HepG2 (cell line): ENCODE measurements around the gene PRXL2A. TPM values are rescaled to one million over a fixed set of nuclear protein-coding genes. Genes with fewer than 3 reads are reported as not detected.

ENCODE experiments used
- ATAC-seq: fragments of 200-7000 bp; cut with Tn5 transposase; 3 replicates; pipeline ENCODE4 v1.9.1; 2020; ENCODE audit warnings: mild to moderate bottlenecking, moderate library complexity
- BruUV-seq: library from RNA; stranded (reverse); fragments of 400-500 nt; replicated peaks from 2 replicates; lab custom pipeline; 2021; lab: Mats Ljungman, UMichigan
- CTCF ChIA-PET: fragments of 300-600 bp; formaldehyde crosslinking; extraction: SDS; loops from one replicate; lab custom pipeline; 2021; ENCODE audit warnings: low total read pairs, inconsistent platforms, low intra/inter-chr PET ratio; lab: Yijun Ruan, JAX
- POLR2A ChIA-PET: fragments of 350-600 bp; sonication (Branson Sonifier 250); formaldehyde crosslinking; loops from one replicate; lab custom pipeline; 2020; ENCODE audit warnings: antibody characterized with exemption, inconsistent platforms; lab: Yijun Ruan, JAX
- DNase-seq: peaks from one replicate; pipeline ENCODE4 v3.0.0-alpha.2; 2015; ENCODE audit warnings: low spot score
- FAIRE-seq: peaks from 3 replicates; lab custom pipeline; 2011; peaks lifted over from hg19 to GRCh38; lab: Jason Lieb, UNC
- H2AFZ ChIP-seq: one replicate; pipeline ENCODE4 v1.6.1; 2011; ENCODE audit warnings: low read length, inconsistent platforms
- H3K27ac ChIP-seq: fragments of 300-600 bp; 3 replicates; pipeline ENCODE4 v1.8.0; 2011; ENCODE audit warnings: mixed run types, mild to moderate bottlenecking, mixed read lengths, low read length, inconsistent platforms; ENCODE audit not compliant: insufficient read depth; ENCODE audit errors: extremely low read length
- H3K27me3 ChIP-seq, 2 experiments: fragments of 200-600 bp in 1 of 2; 2 replicates in 1 of 2; 3 replicates in 1 of 2; pipeline versions ENCODE4 v1.6.0 to v1.8.0; 2011; ENCODE audit warnings: low read length in 2 of 2, mild to moderate bottlenecking in 2 of 2, moderate library complexity in 2 of 2, inconsistent platforms in 1 of 2; ENCODE audit not compliant: insufficient read depth in 2 of 2, control insufficient read depth in 1 of 2
- H3K36me3 ChIP-seq, 2 experiments: fragments of 200-600 bp in 1 of 2; replicated peaks in 1 of 2; 2 replicates in 1 of 2; 3 replicates in 1 of 2; pipeline versions ENCODE4 v1.5.1 to v1.8.0; 2011; ENCODE audit warnings: low read length in 2 of 2, inconsistent platforms in 1 of 2; ENCODE audit not compliant: insufficient read depth in 2 of 2, control insufficient read depth in 1 of 2
- H3K4me1 ChIP-seq: 2 replicates; pipeline ENCODE4 v1.5.1; 2012; ENCODE audit warnings: low read length, inconsistent platforms; ENCODE audit not compliant: insufficient read depth
- H3K4me2 ChIP-seq: 2 replicates; pipeline ENCODE4 v1.6.0; 2011; ENCODE audit warnings: low read depth, low read length, inconsistent platforms
- H3K4me3 ChIP-seq, 3 experiments: fragments of 200-600 bp in 1 of 3; sonication (generic), shearing (Covaris generic) in 1 of 3; replicated peaks in 1 of 3; 2 replicates each; pipeline ENCODE4 v1.5.1; 2011 to 2016; ENCODE audit warnings: low read length in 3 of 3, inconsistent platforms in 2 of 3, low read depth in 2 of 3, mild to moderate bottlenecking in 2 of 3, control low read depth in 1 of 3, mixed read lengths in 1 of 3; ENCODE audit not compliant: insufficient read depth in 1 of 3
- H3K79me2 ChIP-seq: one replicate; pipeline ENCODE4 v1.6.1; 2011; ENCODE audit warnings: low read length, inconsistent platforms; ENCODE audit not compliant: insufficient read depth
- H3K9ac ChIP-seq: 2 replicates; pipeline ENCODE4 v1.6.0; 2011; ENCODE audit warnings: mild to moderate bottlenecking, low read depth, low read length, inconsistent platforms; ENCODE audit not compliant: insufficient read depth
- H3K9me3 ChIP-seq: 2 replicates; pipeline ENCODE4 v1.5.1; 2012; ENCODE audit warnings: mild to moderate bottlenecking, low read length
- H4K20me1 ChIP-seq: 2 replicates; pipeline ENCODE4 v1.6.0; 2011; ENCODE audit warnings: inconsistent platforms, mild to moderate bottlenecking, low read length, moderate library complexity; ENCODE audit not compliant: insufficient read depth
- ATF1 ChIP-seq: IDR thresholded peaks from 2 replicates; pipeline ENCODE4 v1.6.1; 2016; ENCODE audit warnings: mild to moderate bottlenecking, control low read depth
- CBX5 ChIP-seq: sonication (generic); formaldehyde crosslinking; IDR thresholded peaks from 2 replicates; pipeline ENCODE4 v1.4.0; 2020; ENCODE audit warnings: missing genetic modification reagents, borderline replicate concordance
- FUBP1 ChIP-seq: sonication (generic); formaldehyde crosslinking; IDR thresholded peaks from 2 replicates; pipeline ENCODE4 v1.5.1; 2020; ENCODE audit warnings: missing genetic modification reagents, mild to moderate bottlenecking, borderline replicate concordance
- HDAC2 ChIP-seq: sonication (generic); formaldehyde crosslinking; IDR thresholded peaks from 2 replicates; pipeline ENCODE4 v1.4.0; 2020; ENCODE audit warnings: missing genetic modification reagents
- PRDM10 ChIP-seq: sonication (generic); formaldehyde crosslinking; IDR thresholded peaks from 2 replicates; pipeline ENCODE4 v1.4.0; 2020; ENCODE audit warnings: low read depth, missing genetic modification reagents
- SRF ChIP-seq: IDR thresholded peaks from 2 replicates; pipeline ENCODE4 v1.6.1; 2011; ENCODE audit warnings: mild to moderate bottlenecking, low read depth, low read length, moderate library complexity
- TCF12 ChIP-seq, 2 experiments: fragments of 450-650 bp in 1 of 2; sonication (generic) in 1 of 2; formaldehyde crosslinking in 1 of 2; IDR thresholded peaks; 2 replicates each; pipeline versions ENCODE4 v1.6.1 to v1.8.0; 2017 to 2022; ENCODE audit warnings: antibody characterized with exemption in 1 of 2, mild to moderate bottlenecking in 1 of 2, missing genetic modification reagents in 1 of 2, moderate library complexity in 1 of 2
- TGIF2 ChIP-seq: IDR thresholded peaks from 2 replicates; pipeline ENCODE4 v1.6.1; 2016; ENCODE audit warnings: control low read depth, missing compliant biosample characterization
- ZBTB10 ChIP-seq: sonication (generic); formaldehyde crosslinking; IDR thresholded peaks from 2 replicates; pipeline ENCODE4 v1.4.0; 2020; ENCODE audit warnings: missing genetic modification reagents, borderline replicate concordance
- ZBTB46 ChIP-seq: sonication (generic); formaldehyde crosslinking; IDR thresholded peaks from 2 replicates; pipeline ENCODE4 v1.4.0; 2020; ENCODE audit warnings: mild to moderate bottlenecking, missing genetic modification reagents, borderline replicate concordance
- ZC3H13 ChIP-seq: sonication (generic); formaldehyde crosslinking; IDR thresholded peaks from 2 replicates; pipeline ENCODE4 v1.8.1; 2023; ENCODE audit warnings: mild to moderate bottlenecking, missing genetic modification reagents, moderate library complexity
- ZNF251 ChIP-seq: sonication (generic); formaldehyde crosslinking; IDR thresholded peaks from 2 replicates; pipeline ENCODE4 v1.9.0; 2021; ENCODE audit warnings: mild to moderate bottlenecking, missing genetic modification reagents
- ZNF3 ChIP-seq: IDR thresholded peaks from 2 replicates; pipeline ENCODE4 v1.7.0; 2017; ENCODE audit warnings: inconsistent platforms
- ZNF441 ChIP-seq: sonication (generic); formaldehyde crosslinking; IDR thresholded peaks from 2 replicates; pipeline ENCODE4 v1.7.0; 2021; ENCODE audit warnings: missing genetic modification reagents, borderline replicate concordance
- ZNF468 ChIP-seq: sonication (generic); formaldehyde crosslinking; IDR thresholded peaks from 2 replicates; pipeline ENCODE4 v1.8.0; 2022; ENCODE audit warnings: mild to moderate bottlenecking, moderate library complexity, missing genetic modification reagents
- WGBS: methylation state at CpG from one replicate; pipeline ENCODE4 v1.1.6; 2017; ENCODE audit warnings: low lambda C conversion rate; 5-methylcytosine and 5-hydroxymethylcytosine counted together
- in situ Hi-C: cut with HindIII; loops from 2 replicates; pipeline ENCODE4 v1.10.0; 2017; ENCODE audit warnings: low pct_unique_long_range_greater_than_20kb; ENCODE audit not compliant: extremely low pct_ligation_motif_present
- intact Hi-C: fragments of 100-400 bp; cut with micrococcal nuclease; formaldehyde crosslinking; loops from one replicate; pipeline ENCODE4 v1.10.0; 2022; ENCODE audit not compliant: unreplicated experiment
- polyA plus RNA-seq, 8 experiments: library from polyadenylated mRNA; depleted of rRNA in 3 of 8; stranded (reverse) in 7 of 8; unstranded in 1 of 8; fragments of >200 nt; fragmentation: Illumina TruSeq in 4 of 8; extraction: Trizol in 4 of 8; gene quantifications; 2 replicates each; pipeline versions ENCODE4 v1.2.1 to v1.2.3, GENCODE V29; 2011 to 2016; ENCODE audit warnings: low read depth in 4 of 8, missing spikeins in 1 of 8, mixed read lengths in 1 of 8; ENCODE audit not compliant: insufficient read depth in 1 of 8
- total RNA-seq, 5 experiments: library from RNA; depleted of rRNA; stranded (reverse); fragments of >200 nt; fragmentation: Illumina TruSeq; extraction: Trizol; gene quantifications; 2 replicates each; pipeline ENCODE4 v1.2.3, GENCODE V29; 2016; ENCODE audit warnings: low read depth in 1 of 5

PRXL2A gene
- total and polyA plus RNA-seq, 2 of the 13 experiments (the other 11 are each of a cell fraction or from before 2014, with no cell fraction given) = 43.9 to 79.9 TPM

- intact Hi-C loops = no loop called here
- 0% methylated on average over 1 of the region's 2 CpGs for WGBS
- Histone ChIP-seq H3K27me3 (no peaks in the 10 kb centered on the region; a peak in 1 of 5 replicates), H3K4me2 (peak overlapping the region; percentile 82), H4K20me1 (peaks cover 10% of the 10 kb centered on the region; the same call in 1 of the 2 replicates), H3K79me2 (peaks cover 69% of the 10 kb centered on the region), H3K4me3 (peak overlapping the region in 1 of 3 experiments; percentile 4; a peak in 1 of 6 replicates), H2AFZ (no peak overlapping the region), H3K9ac (no peak overlapping the region), H3K4me1 (peaks cover 84% of the 10 kb centered on the region), H3K36me3 (no peaks in the 10 kb centered on the region), H3K27ac (peak overlapping the region; percentile 99), H3K9me3 (no peaks in the 10 kb centered on the region)
- peak; percentile 72 for DNase-seq
- in situ Hi-C loops = no loop called here
- no TSS peak for BruUV-seq
- ChIA-PET CTCF (no interaction called here), POLR2A (interaction anchor here (1.0 to 1.3 kb wide), 4 partner anchors 10 to 88 kb away, joined by 3 to 6 read pairs (median 5); no protein-coding TSS in a partner anchor)
- no peak for ATAC-seq
- FAIRE-seq = peak; percentile 54
- TF ChIP-seq PRDM10 (CRISPR knock-in tag) (no peak), HDAC2 (CRISPR knock-in tag) (no peak), ZBTB46 (no peak), TCF12 (IDR thresholded peaks at IDR 0.05) (no peak), TCF12 (CRISPR knock-in tag; IDR thresholded peaks at IDR 0.05) (no peak), ZNF468 (CRISPR knock-in tag) (no peak), FUBP1 (CRISPR knock-in tag) (no peak), SRF (no peak), ZNF441 (CRISPR knock-in tag) (no peak), TGIF2 (CRISPR knock-in tag) (peak; percentile 75; the same call in 1 of the 2 replicates), ZBTB10 (no peak), ZC3H13 (no peak), ATF1 (CRISPR knock-in tag) (no peak), ZNF251 (CRISPR knock-in tag) (no peak), ZNF3 (no peak), CBX5 (CRISPR knock-in tag) (no peak)
Observed at GRCh38 chr10:80411267-80411668, 2.9 kb downstream of the PRXL2A start.
